Sciatic nerve (tissue), 2 donors: ENCODE results near the gene PITHD1. TPM values are rescaled to one million over a fixed set of nuclear protein-coding genes. Genes with fewer than 3 reads are reported as not detected.
A peak's percentile ranks its signal among the peaks of the same experiment; 100 is the strongest.
"Not testable (repeated sequence)": the region's sequence is repeated elsewhere in the genome, so short reads cannot be mapped to it uniquely, and the experiment has no call there.

ENCODE experiments used
- ATAC-seq: fragments of 200-7000 bp; cut with Tn5 transposase; one replicate; pipeline ENCODE4 v1.9.1; 2020; ENCODE audit warnings: mild to moderate bottlenecking, moderate library complexity
- DNase-seq: peaks from one replicate; pipeline ENCODE4 v3.0.0-alpha.2; 2020; ENCODE audit warnings: low spot score
- intact Hi-C: fragments of 100-400 bp; cut with DNase I; formaldehyde crosslinking; loops from one replicate; pipeline ENCODE4 v1.14.2; 2022
- total RNA-seq: library from RNA; stranded (reverse); fragmentation: NEBNext Ultra II Directional; extraction: Animal tissue kit (Norgen Biotek cat#: 25700); gene quantifications from one replicate; pipeline ENCODE4 v1.2.1, GENCODE V29; 2021
- donor health status: DM: no; HTN: no; CAD: no.
- donor health status: DM: no; HTN: no; CAD: no.

PITHD1 gene
- total RNA-seq, 1 donor from 2014 or later, result 100 TPM

DNA sequence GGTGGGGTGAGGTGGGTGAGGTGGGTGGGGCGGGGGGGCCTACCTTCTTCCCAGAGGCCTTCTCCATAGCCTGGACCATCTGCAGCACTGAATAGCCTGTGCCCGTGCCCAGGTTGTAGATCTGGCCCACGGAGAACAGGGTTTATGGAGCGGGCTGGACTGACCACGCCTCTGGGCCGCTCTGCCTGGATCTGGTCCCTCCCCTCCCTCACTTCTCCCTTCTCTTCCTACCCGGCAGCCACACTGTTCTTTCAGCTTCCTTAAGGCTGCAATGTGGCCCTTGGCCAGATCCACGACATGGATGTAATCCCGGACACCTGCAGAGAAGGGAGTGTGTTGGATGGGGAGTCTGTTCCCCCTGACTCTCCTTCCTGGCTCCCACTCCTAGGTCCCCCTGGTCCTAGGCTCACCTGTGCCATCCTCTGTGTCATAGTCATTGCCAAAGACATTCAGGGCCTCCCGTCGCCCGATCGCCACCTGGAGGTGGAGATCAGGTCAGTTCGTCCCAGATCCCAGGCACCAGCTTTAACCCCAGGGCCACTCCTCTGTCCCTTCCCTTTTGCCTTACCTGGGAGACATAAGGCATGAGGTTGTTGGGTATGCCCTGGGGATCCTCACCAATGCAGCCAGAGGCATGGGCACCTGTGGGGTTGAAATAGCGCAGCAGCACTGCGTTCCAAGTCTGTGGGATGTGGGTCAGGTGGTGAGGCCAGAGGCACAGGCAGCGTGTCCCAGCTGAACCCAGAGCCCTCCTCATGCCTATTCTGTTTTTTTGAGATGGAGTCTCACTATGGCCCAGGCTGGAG, 18.5 kb downstream of the PITHD1 start:
- DNase-seq (no peak), ATAC-seq (no peak)
- intact Hi-C loops, result no loop called here

DNA sequence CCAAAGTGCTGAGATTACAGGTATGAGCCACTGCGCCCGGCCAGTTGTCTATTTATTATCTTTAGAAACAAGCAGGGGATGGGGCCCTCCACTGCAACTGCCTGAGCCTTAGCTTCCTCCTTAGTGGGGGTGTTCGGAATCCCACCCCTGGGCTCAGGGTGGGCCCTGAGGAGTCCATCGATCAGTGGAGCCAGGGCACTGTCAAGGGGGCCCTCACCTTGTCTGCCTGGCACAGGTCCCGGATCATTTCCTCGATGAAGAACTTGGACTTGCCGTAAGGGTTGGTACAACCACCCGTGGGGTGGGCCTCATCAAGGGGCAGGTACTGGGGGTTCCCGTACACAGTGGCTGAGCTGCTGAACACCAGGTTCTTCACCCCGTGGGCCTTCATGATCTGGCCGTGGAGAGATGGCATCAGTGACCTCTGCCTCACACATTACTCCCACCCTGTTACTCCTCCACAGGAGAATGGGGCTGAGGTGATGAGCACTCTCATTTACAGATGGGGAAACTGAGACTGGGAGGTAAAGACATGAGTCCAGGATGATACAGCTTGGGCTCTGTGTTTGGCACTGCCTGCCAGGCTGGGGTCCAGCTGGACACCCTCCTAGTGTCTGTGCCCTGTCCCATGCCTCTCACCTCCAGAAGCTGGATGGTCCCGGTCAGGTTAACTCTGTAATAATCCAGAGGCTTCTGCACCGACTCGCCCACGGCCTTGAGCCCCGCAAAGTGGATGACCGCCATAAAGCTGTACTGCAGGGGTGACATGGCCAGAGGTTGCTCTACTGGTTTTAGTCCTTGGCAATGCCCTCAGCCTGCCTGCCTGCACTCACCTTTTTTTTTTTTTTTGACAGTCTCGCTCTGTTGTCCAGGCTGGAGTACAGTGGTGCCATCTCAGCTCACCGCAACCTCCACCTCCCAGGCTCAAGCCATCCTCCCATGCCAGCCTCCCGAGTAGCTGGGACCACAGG, 19.5 kb downstream of the PITHD1 start:
- no peak for ATAC-seq
- intact Hi-C loops, result no loop called here
- no peak for DNase-seq

DNA sequence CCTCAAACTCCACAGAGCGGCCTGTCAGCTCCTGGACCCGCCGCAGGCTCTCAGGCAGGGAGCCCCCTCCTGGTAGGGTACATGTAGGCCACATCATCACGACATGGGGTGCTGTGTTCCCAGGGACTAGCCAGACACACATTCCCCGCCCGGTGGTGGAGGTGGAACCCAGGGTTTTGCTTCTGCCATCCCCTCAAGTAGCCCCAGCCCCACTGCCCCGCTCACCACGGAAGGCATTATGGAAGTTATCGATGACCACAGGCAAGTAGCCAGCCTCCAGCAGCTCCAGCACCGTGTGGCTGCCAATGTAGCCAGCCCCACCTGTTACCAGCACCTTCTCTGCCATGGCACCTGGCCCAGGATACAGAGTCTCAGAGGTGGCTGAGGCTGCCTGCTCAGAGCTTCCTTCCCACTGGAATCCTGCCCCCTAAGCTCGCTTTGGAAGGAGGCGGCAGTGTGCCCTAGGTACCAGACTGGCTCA, 20.5 kb downstream of the PITHD1 start:
- intact Hi-C loops, result no loop called here
- ATAC-seq, result no peak
- no peak for DNase-seq

DNA sequence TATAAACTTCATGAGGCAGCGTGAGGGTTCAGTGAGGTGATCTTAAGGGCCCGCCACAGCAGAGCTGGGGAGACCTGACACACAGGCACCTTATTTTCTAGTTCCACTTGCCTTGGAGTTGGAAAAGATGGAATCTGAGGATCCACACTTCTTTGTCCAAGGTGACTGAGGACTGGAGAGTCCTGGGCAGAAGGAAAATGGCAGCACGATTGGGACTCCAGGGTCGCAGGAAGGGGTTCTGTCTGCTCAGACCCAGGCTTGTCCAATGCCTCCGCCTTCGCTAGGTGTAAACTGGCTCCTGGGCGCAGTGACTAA, 21.0 kb downstream of the PITHD1 start:
- intact Hi-C loops, result no loop called here
- ATAC-seq (no peak), DNase-seq (no peak)

DNA sequence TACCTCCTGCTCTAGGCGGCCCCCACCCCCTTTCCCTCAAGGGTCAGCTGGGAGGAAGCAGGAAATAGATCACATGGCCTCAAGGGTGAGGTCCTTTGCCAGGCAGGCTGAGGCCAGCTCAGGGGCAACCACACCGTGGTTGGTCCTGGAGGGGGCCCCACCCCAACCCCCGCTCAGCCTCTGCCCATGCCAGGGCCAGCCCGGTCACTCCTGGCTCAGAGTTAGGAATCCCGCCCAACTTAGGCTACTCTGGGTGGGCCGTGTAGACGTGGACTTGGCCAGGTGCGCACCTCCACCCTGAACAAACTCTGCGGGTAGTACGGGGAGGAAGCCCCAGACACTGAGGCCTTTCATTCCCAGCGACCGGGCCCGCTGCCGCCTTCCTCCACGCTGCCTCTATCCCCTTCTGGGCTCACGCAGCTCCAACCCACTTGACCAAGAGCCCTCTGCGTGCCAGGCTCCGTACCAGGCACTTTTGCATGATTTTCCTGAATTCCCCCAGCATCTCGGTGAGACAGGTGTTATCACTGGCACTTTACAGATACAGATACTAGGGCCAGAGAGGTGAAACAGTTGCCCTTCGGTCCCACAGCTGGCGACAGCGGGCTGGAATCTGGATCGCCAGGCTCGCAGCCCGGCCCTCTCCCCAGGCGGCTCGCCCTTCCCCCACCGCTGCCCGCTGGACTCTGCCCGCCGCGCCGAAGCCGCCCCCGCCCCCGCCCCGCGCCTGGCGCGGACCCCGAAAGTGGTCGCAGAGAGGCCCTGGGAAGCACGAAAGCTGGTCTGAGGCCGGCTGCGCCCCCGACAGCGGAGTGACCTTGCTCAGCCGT, 21.6 kb downstream of the PITHD1 start:
- intact Hi-C loops, result no loop called here
- DNase-seq, result no peak
- ATAC-seq, result peak; percentile 2

DNA sequence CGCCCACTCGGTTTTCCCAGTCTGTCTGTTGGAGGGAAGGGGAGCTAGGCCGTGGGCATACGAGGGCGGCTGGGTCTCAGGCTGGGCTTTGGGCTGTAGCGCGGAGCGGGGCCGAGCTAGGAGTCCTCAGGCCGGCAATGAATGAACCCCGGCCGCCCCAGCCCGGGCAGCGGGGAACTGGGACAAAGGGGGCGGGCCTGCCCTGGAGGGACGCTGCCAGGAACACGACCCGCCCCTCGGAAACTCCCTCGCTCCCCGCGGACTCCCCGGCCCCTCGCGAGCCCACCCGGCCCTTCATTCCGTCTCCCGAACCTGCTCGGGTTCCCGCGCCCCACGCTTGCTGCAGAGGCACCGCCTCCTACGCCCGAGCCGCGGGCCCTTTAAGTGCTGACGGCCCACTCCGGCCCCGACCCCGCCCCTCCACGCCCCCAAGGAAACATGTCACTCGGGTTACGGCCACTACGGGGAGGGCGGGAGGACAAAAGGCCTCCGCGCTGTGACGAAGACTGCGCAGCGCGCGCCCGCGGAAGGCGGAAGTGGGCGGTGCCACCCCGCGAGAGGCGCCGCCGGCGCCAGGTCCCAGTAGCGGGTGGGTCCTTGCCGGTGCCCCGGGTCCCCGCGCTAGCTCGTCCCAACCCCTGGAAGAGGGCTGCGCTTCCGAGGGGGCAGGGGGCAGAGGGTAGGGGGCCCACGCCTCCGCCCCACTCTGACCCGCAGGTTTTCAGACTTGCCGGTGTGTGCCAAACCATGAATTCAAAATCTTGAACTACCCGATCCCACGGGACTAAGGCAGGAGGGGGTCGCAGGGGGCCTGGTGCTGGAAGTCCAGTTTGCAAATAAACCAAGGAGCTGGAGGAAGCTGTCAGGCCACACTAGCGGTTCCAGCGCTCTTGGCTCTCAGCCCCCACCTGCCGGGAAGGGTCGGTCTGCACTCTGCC, 22.5 kb downstream of the PITHD1 start, which contains the start of gene GALE:
Gene GALE, minus strand, starts transcription at position 355 of the 938 bp plus-strand sequence. CDS start 1,747 bp downstream, outside the sequence.
- DNase-seq (peak; percentile 98), ATAC-seq (peak; percentile 97)
- intact Hi-C loops, result no loop called here

DNA sequence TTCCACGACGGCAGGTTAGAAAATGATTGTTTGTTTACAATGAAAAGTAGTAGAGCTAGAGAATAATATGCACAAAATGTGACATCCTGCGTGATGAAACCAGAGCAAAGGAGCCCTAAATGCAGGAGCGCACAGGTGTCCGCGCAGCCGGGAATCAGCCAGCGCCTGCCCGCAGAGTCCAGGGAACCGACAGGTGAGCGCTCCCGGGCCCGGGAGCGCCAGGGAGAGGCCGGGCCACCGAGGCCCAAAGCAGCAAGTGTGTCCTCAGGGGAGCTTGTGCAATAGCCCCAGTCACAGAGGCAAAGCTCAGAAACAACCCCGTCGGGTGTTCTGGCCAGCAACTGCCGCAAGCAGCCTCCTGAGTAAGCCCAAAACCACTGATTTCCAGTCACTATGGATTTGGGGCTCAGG, 23.1 kb downstream of the PITHD1 start:
- intact Hi-C loops, result no loop called here
- ATAC-seq (no peak), DNase-seq (no peak)

DNA sequence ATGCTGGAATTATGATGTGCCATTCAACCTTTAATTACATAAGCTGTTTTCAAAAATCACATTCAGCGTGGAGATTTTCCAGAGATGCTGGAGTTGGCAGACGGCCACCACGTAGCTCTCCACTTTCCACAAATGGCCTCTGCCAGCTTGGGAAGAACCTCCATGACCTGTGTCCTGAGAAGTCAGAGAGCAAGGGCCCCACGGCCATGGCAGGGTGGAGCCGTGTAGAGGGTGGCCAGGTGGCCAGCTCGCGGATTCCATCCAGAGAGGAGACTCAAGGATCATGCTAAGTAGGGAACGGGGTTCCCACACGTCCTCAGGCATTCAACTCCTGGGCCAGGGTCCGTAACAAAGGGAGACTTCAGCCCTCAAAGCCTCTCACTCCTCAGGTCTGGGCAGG, 23.7 kb downstream of the PITHD1 start:
- DNase-seq (no peak), ATAC-seq (no peak)
- intact Hi-C loops, result no loop called here

DNA sequence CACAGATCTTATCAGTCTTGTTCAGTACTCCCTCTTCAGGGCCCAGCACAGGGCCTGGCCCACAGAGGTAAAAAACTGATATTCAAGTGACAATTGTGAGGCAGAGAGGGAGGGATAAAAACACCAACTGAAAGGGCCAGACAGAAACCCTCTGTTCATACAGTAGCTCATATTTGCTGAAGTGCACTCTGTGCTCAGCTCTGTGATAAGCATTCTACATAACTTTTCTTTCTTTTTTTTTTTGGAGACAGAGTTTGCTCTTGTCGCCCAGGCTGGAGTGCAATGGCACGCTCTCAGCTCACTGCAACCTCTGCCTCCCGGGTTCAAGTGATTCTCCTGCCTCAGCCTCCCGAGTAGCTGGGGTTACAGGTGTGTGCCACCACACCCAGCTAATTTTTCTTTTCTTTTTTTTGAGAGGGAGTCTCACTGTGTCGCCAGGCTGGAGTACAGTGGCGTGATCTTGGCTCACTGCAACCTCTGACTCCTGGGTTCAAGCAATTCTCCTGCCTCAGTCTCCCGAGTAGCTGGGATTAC, 24.7 kb downstream of the PITHD1 start:
- intact Hi-C loops, result not testable (repeated sequence)

DNA sequence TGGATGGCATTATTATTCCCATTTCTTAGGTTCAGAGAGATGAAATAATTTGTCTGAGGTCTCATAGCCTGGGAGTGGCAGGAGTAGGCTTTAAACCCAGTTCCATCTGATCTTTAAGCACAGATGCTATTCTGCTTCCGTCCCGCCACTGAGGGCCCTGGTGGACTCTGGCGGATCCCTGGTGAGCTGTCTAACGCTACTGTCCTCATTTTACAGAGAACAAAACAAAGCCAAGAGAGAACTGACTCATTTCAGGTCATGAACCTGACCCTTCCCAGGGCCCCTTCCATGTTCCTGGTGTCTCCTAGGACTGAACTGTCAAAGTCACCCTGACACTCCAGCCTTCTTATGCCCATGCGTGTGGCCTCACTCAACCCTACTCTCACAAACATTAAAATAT, 25.5 kb downstream of the PITHD1 start:
- DNase-seq (no peak), ATAC-seq (no peak)
- intact Hi-C loops, result no loop called here

More for the DNA sequence above, 24.7 kb downstream of the PITHD1 start:
- not testable (repeated sequence) for ATAC-seq, DNase-seq

DNA sequence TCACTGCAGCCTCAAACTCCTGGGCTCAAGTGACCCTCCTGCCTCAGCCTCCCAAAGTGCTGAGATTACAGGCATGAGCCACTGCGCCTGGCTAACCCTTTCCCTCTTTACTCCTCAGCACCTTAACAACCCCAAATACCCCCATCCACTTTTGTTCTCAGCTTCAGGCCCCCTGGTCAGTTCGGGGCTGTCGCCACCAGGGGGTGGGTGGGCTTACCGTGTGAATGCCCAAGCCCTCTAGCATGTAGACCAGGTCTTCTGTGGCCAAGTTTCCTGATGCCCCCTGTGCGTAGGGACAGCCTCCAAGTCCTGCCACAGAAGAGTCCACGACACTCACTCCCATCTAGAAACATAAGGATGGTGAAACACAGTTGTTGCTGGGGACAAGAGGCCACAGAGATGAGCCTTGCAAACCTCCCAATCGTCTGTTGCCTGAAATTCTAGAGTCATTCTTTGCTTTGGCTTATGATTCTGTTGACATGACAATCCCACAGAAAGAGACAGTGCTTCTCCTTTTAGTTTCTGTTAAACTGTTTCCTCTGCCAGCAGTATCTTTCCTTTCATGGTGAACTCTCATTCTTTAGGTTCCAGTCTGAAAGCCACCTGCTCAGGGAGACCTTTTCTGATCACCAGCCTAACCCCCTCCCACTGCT, 26.1 kb downstream of the PITHD1 start:
- ATAC-seq (no peak), DNase-seq (no peak)
- intact Hi-C loops, result no loop called here

DNA sequence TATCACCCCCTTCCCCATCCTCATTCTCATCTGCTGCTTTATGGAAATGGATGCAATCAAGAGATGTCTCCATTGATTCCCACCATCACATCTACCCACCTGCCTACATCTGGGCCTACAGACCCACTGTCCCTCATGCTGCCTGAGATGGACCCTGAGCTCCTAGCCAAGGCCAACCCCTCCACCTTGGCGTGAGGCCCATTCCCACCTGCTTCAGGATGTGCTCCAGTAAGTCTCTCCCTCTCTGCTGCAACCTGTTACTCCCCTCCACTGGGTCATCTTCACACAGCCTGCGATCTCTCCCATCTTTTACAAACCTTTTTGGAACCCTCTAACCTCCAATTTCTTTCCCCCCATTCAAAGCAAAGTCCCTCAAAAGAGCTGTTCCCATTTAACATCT, 26.8 kb downstream of the PITHD1 start:
- ATAC-seq (no peak), DNase-seq (no peak)
- intact Hi-C loops, result no loop called here

DNA sequence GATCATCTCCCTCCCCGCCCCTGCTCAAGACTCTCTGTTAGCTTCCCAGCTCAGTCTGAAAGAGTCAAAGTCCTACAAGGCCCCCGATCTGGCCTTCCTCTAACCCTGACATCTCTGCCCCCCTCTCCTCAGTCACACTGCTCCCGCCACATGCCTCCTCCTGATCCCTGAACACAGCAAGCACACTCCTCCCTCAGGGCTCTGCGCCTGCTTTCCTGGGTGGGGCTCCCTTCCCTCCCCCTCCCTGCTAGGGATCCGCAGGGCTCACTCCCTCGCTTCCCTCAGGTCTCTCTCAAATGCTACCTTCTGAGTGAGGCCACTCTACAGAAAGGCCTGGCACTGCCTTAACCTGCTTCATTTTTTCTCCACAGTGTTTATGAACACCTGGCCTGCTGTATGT, 28.1 kb downstream of the PITHD1 start:
- DNase-seq, result no peak
- ATAC-seq, result no peak
- intact Hi-C loops, result no loop called here

DNA sequence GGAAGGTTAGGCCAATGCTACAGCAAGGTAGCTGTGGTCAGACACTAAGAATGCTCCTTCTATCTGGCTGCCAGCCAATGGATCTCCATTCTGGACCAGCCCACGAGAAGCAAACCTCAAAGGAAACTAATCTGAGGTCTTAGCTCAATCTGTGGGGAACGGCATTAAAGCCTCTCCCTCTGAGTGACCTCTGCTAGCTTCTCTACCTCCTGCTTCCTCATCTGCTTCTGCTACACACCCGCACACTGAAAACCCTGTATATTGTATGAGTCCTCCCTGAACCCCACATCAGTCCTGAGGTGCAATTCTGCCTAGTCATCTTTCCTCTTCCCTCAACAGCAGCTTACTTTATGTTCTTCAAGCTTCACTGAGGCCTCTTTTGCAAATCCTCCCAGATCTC, 29.2 kb downstream of the PITHD1 start:
- ATAC-seq (no peak), DNase-seq (no peak)
- intact Hi-C loops, result no loop called here

DNA sequence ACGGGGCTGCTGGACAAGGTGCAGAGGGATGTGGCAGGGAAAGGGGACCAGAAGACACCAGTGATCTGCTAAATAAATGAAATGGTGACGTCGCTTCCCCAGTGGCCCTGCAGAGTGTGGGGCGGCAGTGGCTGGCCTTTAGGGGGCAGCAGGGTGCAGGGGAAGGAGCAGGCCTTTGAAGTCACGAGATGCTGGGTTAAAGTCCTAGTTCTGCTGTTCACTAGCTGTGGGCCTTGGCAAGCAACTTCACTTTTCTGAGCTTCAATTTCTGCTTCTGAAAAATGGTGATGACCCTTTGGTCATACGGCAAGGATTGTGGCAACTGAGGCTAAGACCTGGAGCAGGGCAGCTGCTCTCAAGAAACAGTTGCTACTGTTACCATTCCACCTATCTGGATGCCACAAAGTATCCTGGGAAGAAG, 31.5 kb downstream of the PITHD1 start:
- peak; percentile 86 for ATAC-seq
- peak; percentile 83 for DNase-seq
- intact Hi-C loops, result no loop called here

DNA sequence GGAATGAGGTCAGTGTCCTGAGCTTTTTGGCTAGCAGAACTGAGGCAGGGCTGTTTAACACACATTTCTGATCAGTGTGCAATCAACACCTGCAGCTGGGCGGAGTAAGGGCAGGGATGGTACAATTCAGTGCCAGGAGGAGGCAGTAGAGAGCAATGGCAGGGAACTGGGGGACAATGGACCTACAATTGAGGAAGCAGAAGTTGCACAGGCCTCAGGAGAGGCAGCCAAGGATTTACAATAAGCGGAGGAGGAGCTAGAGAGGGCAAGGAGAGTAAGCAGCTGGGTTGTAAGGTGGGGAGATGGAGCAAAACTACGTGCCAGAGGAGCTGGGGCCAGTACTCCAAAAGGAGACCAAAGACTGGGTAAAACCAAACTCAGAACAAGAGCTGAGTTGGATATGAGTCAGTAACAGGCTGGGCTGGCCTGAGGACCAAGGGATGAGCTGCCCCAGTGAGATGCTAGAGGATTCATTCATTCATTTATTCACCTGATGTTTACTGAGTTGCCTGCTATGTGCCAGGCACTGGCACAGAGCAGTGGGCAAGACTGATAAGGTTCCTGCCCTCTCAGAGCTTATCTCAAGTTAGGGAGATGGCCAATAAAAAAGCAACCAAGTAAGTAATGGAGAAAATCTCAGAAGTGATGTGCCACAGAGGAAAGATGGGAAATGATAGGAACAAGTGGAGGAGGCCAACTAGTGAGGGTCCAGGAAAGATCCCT, 32.8 kb downstream of the PITHD1 start:
- intact Hi-C loops, result no loop called here
- DNase-seq (no peak), ATAC-seq (peak; percentile 67)

DNA sequence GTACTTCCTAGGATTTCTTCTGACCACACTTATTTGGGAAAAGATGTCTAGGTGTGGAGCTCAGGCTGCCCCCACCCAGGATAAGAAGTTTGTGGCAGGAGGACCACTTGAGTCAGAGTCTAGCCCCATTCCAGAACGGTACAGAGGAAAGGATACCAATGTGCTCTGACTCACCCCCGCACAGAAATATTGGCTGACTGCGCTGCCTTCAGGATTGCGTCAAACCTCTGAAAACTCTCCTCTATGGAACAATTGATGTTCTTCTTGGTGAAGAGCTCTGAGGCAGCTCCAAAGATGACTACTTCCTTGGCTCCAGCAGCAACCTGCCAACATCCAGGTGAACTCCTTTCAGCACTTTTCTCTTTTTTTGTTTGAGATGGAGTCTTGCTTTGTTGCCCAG, 35.8 kb downstream of the PITHD1 start:
- no peak for DNase-seq
- no peak for ATAC-seq
- intact Hi-C loops, result no loop called here
